ENCODE measurements around the gene RAP1GAP2.

DNA sequence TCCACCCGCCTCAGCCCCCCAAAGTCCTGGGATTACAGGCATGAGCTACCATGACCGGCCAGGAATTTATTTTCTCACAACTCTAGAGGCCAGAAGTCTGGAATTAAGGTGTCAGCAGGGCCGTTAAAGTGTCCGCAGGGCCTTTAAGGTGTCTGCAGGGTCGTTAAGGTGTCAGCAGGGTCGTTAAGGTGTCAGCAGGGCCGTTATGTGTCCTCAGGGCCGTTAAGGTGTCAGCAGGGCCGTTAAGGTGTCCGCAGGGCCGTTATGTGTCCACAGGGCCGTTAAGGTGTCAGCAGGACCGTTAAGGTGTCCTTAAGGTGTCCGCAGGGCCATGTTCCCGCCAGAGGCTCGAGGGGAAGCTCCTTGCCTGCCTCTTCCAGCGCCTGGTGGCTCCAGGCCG lies 125.2 kb downstream of the RAP1GAP2 start:
- TF ChIP-seq, protein P1, sequence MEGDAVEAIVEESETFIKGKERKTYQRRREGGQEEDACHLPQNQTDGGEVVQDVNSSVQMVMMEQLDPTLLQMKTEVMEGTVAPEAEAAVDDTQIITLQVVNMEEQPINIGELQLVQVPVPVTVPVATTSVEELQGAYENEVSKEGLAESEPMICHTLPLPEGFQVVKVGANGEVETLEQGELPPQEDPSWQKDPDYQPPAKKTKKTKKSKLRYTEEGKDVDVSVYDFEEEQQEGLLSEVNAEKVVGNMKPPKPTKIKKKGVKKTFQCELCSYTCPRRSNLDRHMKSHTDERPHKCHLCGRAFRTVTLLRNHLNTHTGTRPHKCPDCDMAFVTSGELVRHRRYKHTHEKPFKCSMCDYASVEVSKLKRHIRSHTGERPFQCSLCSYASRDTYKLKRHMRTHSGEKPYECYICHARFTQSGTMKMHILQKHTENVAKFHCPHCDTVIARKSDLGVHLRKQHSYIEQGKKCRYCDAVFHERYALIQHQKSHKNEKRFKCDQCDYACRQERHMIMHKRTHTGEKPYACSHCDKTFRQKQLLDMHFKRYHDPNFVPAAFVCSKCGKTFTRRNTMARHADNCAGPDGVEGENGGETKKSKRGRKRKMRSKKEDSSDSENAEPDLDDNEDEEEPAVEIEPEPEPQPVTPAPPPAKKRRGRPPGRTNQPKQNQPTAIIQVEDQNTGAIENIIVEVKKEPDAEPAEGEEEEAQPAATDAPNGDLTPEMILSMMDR (conservative IDR thresholded peaks at IDR 0.05; ENCODE audit: low read length), result no peak
- TF ChIP-seq EZH2phosphoT487 (IDR thresholded peaks at IDR 0.05; ENCODE audit: borderline replicate concordance, low read depth, low read length), result no peak
